Neural cell (in vitro differentiated cells): ENCODE measurements around the gene DNM2. TPM values are rescaled to one million over a fixed set of nuclear protein-coding genes. Genes with fewer than 3 reads are reported as not detected.

Experiments
- H2AFZ ChIP-seq: fragments of 200-600, 300-800 bp; sonication (generic), shearing (Covaris generic); 2 replicates; pipeline ENCODE4 v1.6.0; 2014; ENCODE audit warnings: low read depth, mild to moderate bottlenecking, antibody characterized with exemption, low read length, moderate library complexity
- H3F3A ChIP-seq: fragments of 200-600 bp; shearing (Covaris generic); 2 replicates; pipeline ENCODE4 v1.6.1; 2016; ENCODE audit warnings: mild to moderate bottlenecking, moderate library complexity, mixed read lengths, antibody characterized with exemption, low read length; ENCODE audit not compliant: insufficient read depth, poor library complexity, severe bottlenecking
- H3K27ac ChIP-seq: fragments of 200-600, 300-800 bp; sonication (generic), shearing (Covaris generic); 2 replicates; pipeline ENCODE4 v1.5.1; 2014; ENCODE audit warnings: mild to moderate bottlenecking, low read length, moderate library complexity
- H3K27me3 ChIP-seq: fragments of 300-800, 200-600 bp; sonication (generic), shearing (Covaris generic); 2 replicates; pipeline ENCODE4 v1.6.0; 2014; ENCODE audit warnings: mild to moderate bottlenecking, low read depth, low read length, moderate library complexity; ENCODE audit not compliant: insufficient read depth
- H3K36me3 ChIP-seq: fragments of 300-800, 200-600 bp; sonication (generic), shearing (Covaris generic); 2 replicates; pipeline ENCODE4 v1.5.1; 2014; ENCODE audit warnings: mild to moderate bottlenecking, antibody characterized with exemption, low read length, moderate library complexity; ENCODE audit not compliant: insufficient read depth
- H3K4me2 ChIP-seq: fragments of 300-800, 200-600 bp; sonication (generic), shearing (Covaris generic); 2 replicates; pipeline ENCODE4 v1.6.0; 2014; ENCODE audit warnings: mild to moderate bottlenecking, low read length
- H3K4me3 ChIP-seq: fragments of 300-800, 200-600 bp; sonication (generic), shearing (Covaris generic); 2 replicates; pipeline ENCODE4 v1.5.1; 2014; ENCODE audit warnings: mild to moderate bottlenecking, low read length, moderate library complexity
- H3K79me2 ChIP-seq: fragments of 200-600 bp; shearing (Covaris generic); replicated peaks from 2 replicates; pipeline ENCODE4 v1.6.0; 2014; ENCODE audit warnings: mild to moderate bottlenecking, low read length, moderate library complexity; ENCODE audit not compliant: insufficient read depth
- H3K9ac ChIP-seq: fragments of 300-800, 200-600 bp; sonication (generic), shearing (Covaris generic); 2 replicates; pipeline ENCODE4 v1.6.1; 2016; ENCODE audit warnings: mild to moderate bottlenecking, low read length, mixed read lengths
- H3K9me2 ChIP-seq: fragments of 200-600 bp; shearing (Covaris generic); 2 replicates; pipeline ENCODE4 v1.6.1; 2016; ENCODE audit warnings: mild to moderate bottlenecking, low read length, mixed read lengths; ENCODE audit not compliant: insufficient read depth
- H3K9me3 ChIP-seq: fragments of 200-600, 300-800 bp; sonication (generic), shearing (Covaris generic); 2 replicates; pipeline ENCODE4 v1.6.1; 2016; ENCODE audit warnings: mild to moderate bottlenecking, mixed run types, low read length, moderate library complexity, mixed read lengths
- H4K20me1 ChIP-seq: fragments of 200-600 bp; shearing (Covaris generic); 2 replicates; pipeline ENCODE4 v1.6.1; 2016; ENCODE audit warnings: mild to moderate bottlenecking, mixed run types; ENCODE audit not compliant: insufficient read depth
- EP300 ChIP-seq: fragments of 450-650 bp; conservative IDR thresholded peaks from 2 replicates; pipeline ENCODE4 v1.6.1; 2014; ENCODE audit warnings: antibody characterized with exemption, mild to moderate bottlenecking, moderate library complexity; ENCODE audit not compliant: poor library complexity, severe bottlenecking
- EZH2 ChIP-seq: fragments of 200-600, 300-800 bp; shearing (Covaris generic), sonication (generic); IDR thresholded peaks from 2 replicates; pipeline ENCODE4 v1.6.1; 2014; ENCODE audit warnings: antibody characterized with exemption, low read length, borderline replicate concordance, mild to moderate bottlenecking; ENCODE audit not compliant: insufficient read depth, poor library complexity, severe bottlenecking
- MXI1 ChIP-seq: fragments of 450-650 bp; conservative IDR thresholded peaks from 2 replicates; pipeline ENCODE4 v1.6.1; 2014; ENCODE audit warnings: antibody characterized with exemption, mild to moderate bottlenecking; ENCODE audit not compliant: poor library complexity, severe bottlenecking
- POLR2AphosphoS5 ChIP-seq: IDR thresholded peaks from 2 replicates; pipeline ENCODE4 v1.6.1; 2012
- RAD21 ChIP-seq: fragments of 450-650 bp; conservative IDR thresholded peaks from 2 replicates; pipeline ENCODE4 v1.6.1; 2014; ENCODE audit warnings: antibody characterized with exemption, mild to moderate bottlenecking, moderate library complexity
- REST ChIP-seq: IDR thresholded peaks from 2 replicates; pipeline ENCODE4 v1.6.1; 2012; ENCODE audit warnings: borderline replicate concordance
- SMC3 ChIP-seq: fragments of 450-650 bp; conservative IDR thresholded peaks from 2 replicates; pipeline ENCODE4 v1.6.1; 2014; ENCODE audit warnings: antibody characterized with exemption, mild to moderate bottlenecking, moderate library complexity; ENCODE audit not compliant: poor library complexity
- TAF1 ChIP-seq: IDR thresholded peaks from 2 replicates; pipeline ENCODE4 v1.6.1; 2012; ENCODE audit warnings: low read depth
- polyA plus RNA-seq: library from polyadenylated mRNA; depleted of rRNA; stranded (reverse); fragments of >200 nt; gene quantifications from 2 replicates; pipeline ENCODE4 v1.2.3, GENCODE V29; 2014
- TF ChIP-seq, protein P1 (sequence below): fragments of 450-650 bp; IDR thresholded peaks from 2 replicates; pipeline ENCODE4 v1.5.1; 2014; ENCODE audit warnings: antibody characterized with exemption, mild to moderate bottlenecking, moderate library complexity; ENCODE audit not compliant: poor library complexity, severe bottlenecking

DNM2 gene
- polyA plus RNA-seq, 1 donor from 2014 or later: 31.4 TPM

GRCh38 chr19:10712754-10713153 is 5.1 kb upstream of the DNM2 start:
- H4K20me1 ChIP-seq: no peaks in the 10 kb centered on the region
- no peak overlapping the region for H3K4me3 ChIP-seq
- H3K4me2 ChIP-seq: no peak overlapping the region
- TF ChIP-seq, protein P1, sequence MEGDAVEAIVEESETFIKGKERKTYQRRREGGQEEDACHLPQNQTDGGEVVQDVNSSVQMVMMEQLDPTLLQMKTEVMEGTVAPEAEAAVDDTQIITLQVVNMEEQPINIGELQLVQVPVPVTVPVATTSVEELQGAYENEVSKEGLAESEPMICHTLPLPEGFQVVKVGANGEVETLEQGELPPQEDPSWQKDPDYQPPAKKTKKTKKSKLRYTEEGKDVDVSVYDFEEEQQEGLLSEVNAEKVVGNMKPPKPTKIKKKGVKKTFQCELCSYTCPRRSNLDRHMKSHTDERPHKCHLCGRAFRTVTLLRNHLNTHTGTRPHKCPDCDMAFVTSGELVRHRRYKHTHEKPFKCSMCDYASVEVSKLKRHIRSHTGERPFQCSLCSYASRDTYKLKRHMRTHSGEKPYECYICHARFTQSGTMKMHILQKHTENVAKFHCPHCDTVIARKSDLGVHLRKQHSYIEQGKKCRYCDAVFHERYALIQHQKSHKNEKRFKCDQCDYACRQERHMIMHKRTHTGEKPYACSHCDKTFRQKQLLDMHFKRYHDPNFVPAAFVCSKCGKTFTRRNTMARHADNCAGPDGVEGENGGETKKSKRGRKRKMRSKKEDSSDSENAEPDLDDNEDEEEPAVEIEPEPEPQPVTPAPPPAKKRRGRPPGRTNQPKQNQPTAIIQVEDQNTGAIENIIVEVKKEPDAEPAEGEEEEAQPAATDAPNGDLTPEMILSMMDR: no peak
- TF ChIP-seq SMC3 (no peak), REST (no peak), TAF1 (no peak), EP300 (no peak), RAD21 (no peak), POLR2AphosphoS5 (no peak), EZH2 (no peak), MXI1 (no peak)
- H3K79me2 ChIP-seq: no peaks in the 10 kb centered on the region
- H3K9me3 ChIP-seq: no peaks in the 10 kb centered on the region
- no peak overlapping the region for H3K27ac ChIP-seq
- H3K27me3 ChIP-seq: no peaks in the 10 kb centered on the region
- H3K36me3 ChIP-seq: no peaks in the 10 kb centered on the region
- H3F3A ChIP-seq: no peaks in the 10 kb centered on the region
- no peaks in the 10 kb centered on the region for H3K9me2 ChIP-seq
- H2AFZ ChIP-seq: no peak overlapping the region
- H3K9ac ChIP-seq: no peak overlapping the region

- Histone ChIP-seq H3K9me2 (no peaks in the 10 kb centered on the region), H3K4me3 (no peak overlapping the region), H3K27ac (no peak overlapping the region), H3K9ac (no peak overlapping the region), H2AFZ (no peak overlapping the region), H4K20me1 (no peaks in the 10 kb centered on the region), H3K4me2 (no peak overlapping the region), H3K9me3 (no peaks in the 10 kb centered on the region), H3K36me3 (no peaks in the 10 kb centered on the region), H3K79me2 (no peaks in the 10 kb centered on the region), H3K27me3 (no peaks in the 10 kb centered on the region), H3F3A (no peaks in the 10 kb centered on the region)
- no peak for TF ChIP-seq SMC3
- TF ChIP-seq, protein P1: no peak
- no peak for TF ChIP-seq REST
- no peak for TF ChIP-seq POLR2AphosphoS5
- TF ChIP-seq EP300: no peak
- TF ChIP-seq TAF1: no peak
These were observed 4.6 kb upstream of the DNM2 start for GRCh38 chr19:10713317-10713716.
